ENCODE results near the gene PTGER1.

Gene PTGER1

DNA sequence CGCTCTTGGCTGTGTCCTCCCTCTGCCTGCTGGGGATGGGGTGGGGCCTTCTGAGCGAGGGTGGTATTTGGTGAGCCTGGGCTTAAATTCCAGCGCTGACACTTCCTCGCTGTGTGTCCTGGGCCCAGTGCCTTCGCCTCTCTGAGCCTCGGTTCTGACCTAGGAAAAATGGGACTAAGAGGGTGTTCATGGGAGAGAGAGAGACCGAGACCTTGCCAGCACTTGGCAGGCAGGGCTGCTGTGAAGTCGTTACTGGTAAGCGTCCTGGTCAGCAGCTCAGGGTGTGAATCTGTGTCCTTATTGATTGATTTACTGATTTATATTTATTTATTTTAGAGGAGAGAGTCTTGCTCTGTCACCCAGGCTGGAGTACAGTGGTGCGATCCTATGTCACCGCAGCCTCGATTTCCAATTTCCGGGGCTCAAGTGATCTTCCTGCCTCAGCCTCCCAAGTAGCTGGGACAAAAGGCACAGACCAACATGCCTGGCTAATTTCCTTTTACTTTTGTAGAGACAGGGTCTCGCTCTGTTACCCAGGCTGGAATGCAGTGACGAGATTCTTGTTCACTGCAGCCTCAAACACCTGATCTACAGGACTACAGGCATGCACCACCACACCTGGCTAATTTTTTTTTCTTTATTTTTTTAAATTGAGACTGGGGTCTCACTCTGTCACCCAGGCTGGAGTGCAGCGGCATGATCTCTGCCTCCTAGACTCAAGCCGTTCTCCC, 39.7 kb downstream of the PTGER1 start:
- Mint-ChIP-seq H3K27ac (no peak overlapping the region), H3K27me3 (peaks cover 17% of the 10 kb centered on the region), H3K4me3 (peak overlapping the region; percentile 79), H3K4me1 (peaks cover 63% of the 10 kb centered on the region), H3K36me3 (peaks cover 15% of the 10 kb centered on the region), H3K9me3 (no peaks in the 10 kb centered on the region)
- CTCF ChIA-PET = interaction anchor here (1.5 kb wide), 1 partner anchor 45 kb away, joined by 3 read pairs; no protein-coding TSS in a partner anchor
- DNase-seq = no peak

DNA sequence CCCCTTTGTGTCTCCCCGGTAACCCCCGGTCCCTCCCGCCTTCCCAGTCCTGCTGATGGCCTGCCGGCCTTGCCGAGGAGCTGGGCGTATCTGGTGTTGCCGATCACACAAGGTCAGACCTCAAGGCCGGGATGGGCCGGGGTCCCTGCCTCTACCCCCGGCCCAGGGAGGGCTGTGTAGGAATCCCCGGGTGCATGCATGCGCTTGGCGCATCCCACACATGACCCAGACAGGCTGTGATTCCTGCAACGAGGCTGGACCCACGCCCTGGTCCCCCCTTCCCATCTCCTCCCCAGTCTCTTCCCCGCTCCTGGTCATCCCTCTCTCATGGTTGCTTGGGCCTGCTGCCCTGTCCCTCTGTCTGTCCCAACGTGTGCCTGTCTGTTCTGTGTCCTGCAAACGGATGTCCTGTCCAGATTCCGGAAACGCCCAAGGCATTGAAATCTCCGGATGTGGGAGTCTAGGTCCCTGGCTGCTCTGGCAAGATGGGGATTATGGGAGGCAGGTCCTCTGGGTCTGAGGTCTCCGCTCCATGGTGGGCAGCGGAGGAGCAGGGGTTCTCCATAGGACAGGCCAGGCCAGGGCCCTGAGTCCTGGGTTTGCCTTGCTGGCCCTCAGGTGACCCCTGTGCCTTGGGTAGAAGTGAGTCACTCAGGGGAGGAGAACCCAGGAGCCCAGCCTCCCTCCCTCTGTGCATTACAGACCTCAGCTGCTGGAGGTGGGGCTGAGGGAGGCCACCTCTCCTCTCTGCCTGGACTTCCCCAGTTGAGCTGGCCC, 40.4 kb downstream of the PTGER1 start:
- H3K4me3 Mint-ChIP-seq = peak overlapping the region; percentile 79

DNA sequence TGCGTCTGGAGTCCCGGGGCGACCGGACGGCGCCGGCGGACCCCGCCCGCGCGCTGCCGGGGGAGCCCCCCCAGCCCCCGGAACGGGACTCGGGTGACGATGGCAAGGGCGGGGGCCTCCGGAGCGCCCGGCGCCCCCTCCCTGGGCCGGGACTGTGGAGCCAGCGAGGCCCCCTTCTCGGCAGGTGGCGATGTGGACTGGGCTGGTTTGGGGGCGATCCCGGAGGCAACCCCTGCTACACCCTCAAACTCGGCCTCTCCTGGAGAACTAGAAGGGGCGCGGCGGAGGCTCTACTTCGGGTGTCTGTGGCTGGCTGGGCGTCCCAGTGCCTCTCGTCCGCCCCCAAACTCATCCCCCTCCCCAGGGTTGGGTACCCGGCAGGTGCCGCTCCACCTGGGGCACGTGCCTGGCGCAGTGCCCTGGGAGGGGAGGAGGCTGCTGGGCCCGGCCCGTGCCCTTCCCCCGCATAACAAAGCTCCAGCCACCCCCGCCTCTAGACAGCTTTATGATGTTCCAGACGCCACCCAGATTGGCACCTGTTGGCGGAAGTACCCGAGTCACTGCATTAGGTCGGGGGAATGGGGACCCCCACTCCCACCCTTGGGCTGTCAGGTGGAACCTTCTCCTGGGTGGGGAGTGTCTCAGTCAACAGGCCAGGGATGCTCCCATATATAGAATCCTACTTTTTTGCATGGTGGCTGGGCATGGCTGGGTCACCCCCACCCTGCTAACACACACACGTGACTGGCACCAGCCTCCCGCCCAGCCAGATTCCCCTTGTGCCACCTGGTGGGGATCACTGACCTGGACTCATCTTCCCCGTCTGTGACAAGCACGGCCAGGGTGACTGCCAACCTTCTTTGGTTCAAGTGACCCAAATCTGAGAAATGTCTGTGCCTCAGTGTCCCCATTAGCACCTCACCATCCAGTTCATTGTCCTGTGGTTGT, 41.3 kb downstream of the PTGER1 start:
- peaks cover 33% of the 10 kb centered on the region for H3K27me3 Mint-ChIP-seq
- H3K36me3 Mint-ChIP-seq = peaks cover 8% of the 10 kb centered on the region
- peaks cover 49% of the 10 kb centered on the region for H3K4me1 Mint-ChIP-seq
- CTCF ChIA-PET = interaction anchor here (0.7 to 1.2 kb wide), 4 partner anchors 9 to 46 kb away, joined by 3 to 5 read pairs (median 4); partner anchors contain the start of gene PTGER1
- peak overlapping the region; percentile 74 for H3K27ac Mint-ChIP-seq
- peak; percentile 58 for DNase-seq
- H3K4me3 Mint-ChIP-seq = peak overlapping the region; percentile 79
- H3K9me3 Mint-ChIP-seq = no peaks in the 10 kb centered on the region

More for the DNA sequence above, 40.4 kb downstream of the PTGER1 start:
- CTCF ChIA-PET = interaction anchor here (1.2 to 1.5 kb wide), 2 partner anchors 40 to 46 kb away, joined by 3 to 5 read pairs; partner anchors contain the start of gene PTGER1
- peaks cover 58% of the 10 kb centered on the region for H3K4me1 Mint-ChIP-seq
- peak overlapping the region; percentile 83 for H3K27ac Mint-ChIP-seq
- peaks cover 8% of the 10 kb centered on the region for H3K36me3 Mint-ChIP-seq
- H3K9me3 Mint-ChIP-seq = no peaks in the 10 kb centered on the region
- DNase-seq = peak; percentile 41
- H3K27me3 Mint-ChIP-seq = peaks cover 24% of the 10 kb centered on the region

DNA sequence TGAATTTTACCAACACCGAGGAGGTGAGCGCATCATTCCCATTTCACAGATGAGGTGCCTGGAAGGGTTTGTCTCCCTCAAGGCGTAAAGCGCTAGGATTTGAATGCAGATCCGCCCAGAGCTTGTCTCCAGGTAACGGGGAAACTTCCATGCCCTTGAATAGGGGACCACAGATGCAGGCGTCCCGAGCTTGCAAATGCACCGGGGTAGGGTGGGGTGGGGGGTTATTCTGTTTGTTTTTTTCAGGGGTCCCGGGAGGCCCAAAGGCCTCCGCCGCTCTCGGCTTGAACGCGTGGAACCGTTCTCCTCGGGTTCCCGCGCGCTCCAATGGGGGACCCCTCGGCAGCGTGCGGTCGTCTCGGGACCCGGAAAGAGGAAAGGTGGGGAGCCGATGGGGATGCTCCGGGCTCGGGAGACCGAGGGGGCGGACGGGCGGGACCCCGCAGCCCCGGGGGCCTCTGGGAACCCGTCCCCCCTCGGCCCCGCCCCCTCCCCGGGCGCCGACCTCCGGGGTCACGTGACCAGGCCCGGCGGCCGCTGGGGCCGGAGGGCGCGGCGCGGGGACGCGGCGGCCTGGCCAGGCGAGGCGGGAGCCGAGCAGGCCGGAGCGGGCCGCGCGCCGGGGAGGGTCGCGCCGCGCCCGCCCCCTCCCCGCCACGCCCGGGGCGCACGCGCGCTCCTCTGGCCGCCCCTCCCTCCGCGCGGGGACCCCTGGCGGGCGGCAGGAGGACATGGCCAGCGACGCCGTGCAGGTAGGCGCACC, 42.2 kb downstream of the PTGER1 start, which contains the start of gene PKN1:
PKN1 (plus strand) TSS at position 516 of the 763 bp plus-strand sequence; CDS start at position 732, 216 bp downstream.
- Mint-ChIP-seq H3K4me1 (peaks cover 43% of the 10 kb centered on the region), H3K27me3 (peaks cover 36% of the 10 kb centered on the region), H3K36me3 (peaks cover 8% of the 10 kb centered on the region), H3K27ac (peak within 1 kb of the TSS; percentile 84), H3K4me3 (peak within 1 kb of the TSS; percentile 79), H3K9me3 (no peaks in the 10 kb centered on the region)
- peak; percentile 69 for DNase-seq
- CTCF ChIA-PET = interaction anchor here (0.6 to 3.7 kb wide), 9 partner anchors 9 to 51 kb away, joined by 3 to 31 read pairs (median 8); no protein-coding TSS in a partner anchor

DNA sequence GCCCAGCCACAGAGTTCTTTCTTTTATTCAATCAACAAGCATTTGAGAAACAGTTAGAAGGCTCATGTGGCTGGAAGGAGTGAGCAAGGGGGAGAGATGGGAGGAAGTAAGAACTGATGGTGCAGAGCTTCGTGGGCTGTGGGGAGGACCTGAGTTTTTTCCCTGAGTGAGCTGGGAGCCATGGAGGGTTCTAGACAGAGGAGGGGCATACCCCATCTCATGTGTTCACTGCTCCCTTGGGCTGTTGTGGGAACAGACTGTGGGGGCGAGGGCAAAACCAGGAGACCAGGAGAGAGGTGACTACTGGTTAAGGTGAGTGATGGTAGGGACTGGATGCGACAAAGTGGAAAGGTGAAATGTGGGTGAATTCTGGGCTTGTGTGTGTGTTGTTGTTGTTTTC, 44.4 kb downstream of the PTGER1 start:
- CTCF ChIA-PET = interaction anchor here (0.7 to 3.7 kb wide), 5 partner anchors 11 to 73 kb away, joined by 3 to 31 read pairs (median 8); partner anchors contain the start of gene DDX39A
- Mint-ChIP-seq H3K4me3 (peak overlapping the region; percentile 2), H3K27me3 (peaks cover 42% of the 10 kb centered on the region), H3K36me3 (peaks cover 6% of the 10 kb centered on the region), H3K9me3 (no peaks in the 10 kb centered on the region), H3K27ac (peak overlapping the region; percentile 34), H3K4me1 (peaks cover 38% of the 10 kb centered on the region)
- DNase-seq = no peak

DNA sequence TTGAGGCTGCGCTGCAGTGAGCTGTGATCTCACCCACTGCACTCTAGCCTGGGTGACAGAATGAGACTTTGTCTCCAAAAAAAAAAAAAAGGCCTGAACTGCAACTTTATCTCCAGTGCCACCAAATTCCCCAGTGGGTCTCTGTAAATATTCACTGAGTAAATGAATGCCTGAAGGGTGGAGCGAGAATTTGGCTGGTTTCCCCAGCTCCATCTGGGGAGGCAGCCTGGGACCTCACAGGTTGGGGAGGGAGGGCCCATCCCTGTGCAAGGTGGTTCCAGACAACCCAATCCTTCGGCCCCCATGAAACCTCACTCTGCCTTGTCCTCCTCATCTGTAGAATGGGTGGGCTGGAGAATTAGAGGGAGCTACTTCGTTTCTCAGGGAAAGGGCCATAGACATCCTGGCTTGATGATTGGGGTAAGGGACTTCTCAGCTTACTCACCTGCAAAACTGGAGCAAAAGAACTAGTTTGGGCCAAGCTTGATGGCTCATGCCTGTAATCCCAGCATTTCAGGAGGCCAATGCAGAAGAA, 46.2 kb downstream of the PTGER1 start:
- H3K4me1 Mint-ChIP-seq = peaks cover 23% of the 10 kb centered on the region
- peaks cover 42% of the 10 kb centered on the region for H3K27me3 Mint-ChIP-seq
- no peaks in the 10 kb centered on the region for H3K9me3 Mint-ChIP-seq
- no peak overlapping the region for H3K4me3 Mint-ChIP-seq
- no peaks in the 10 kb centered on the region for H3K36me3 Mint-ChIP-seq
- no peak for DNase-seq
- no peak overlapping the region for H3K27ac Mint-ChIP-seq
- CTCF ChIA-PET = interaction anchor here (0.9 to 1.4 kb wide), 7 partner anchors 9 to 77 kb away, joined by 3 to 6 read pairs (median 3); no protein-coding TSS in a partner anchor

DNA sequence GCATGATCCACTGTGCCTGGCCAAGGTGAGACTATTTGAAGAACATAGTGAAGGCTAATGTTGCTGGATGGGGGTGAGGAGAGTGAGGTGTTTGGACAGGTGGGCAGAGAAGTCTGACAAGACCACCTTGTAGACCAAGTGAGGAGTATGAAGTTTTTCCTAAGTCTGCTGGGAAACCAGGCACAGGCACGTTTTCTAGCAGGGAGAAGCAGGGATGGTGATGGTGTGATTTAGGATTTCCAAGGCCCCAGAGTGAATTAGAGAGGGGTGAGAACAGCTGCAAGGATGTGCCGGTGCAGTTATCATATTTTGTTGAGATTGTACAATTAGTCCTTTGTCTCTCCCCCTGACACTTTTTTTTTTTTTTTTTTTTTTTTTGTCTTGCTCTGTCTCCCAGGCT, 47.7 kb downstream of the PTGER1 start:
- no peaks in the 10 kb centered on the region for H3K36me3 Mint-ChIP-seq
- no peak overlapping the region for H3K4me3 Mint-ChIP-seq
- CTCF ChIA-PET = interaction anchor here (1.2 to 3.8 kb wide), 2 partner anchors 53 to 58 kb away, joined by 4 to 11 read pairs; no protein-coding TSS in a partner anchor
- no peak overlapping the region for H3K27ac Mint-ChIP-seq
- no peaks in the 10 kb centered on the region for H3K9me3 Mint-ChIP-seq
- peaks cover 19% of the 10 kb centered on the region for H3K4me1 Mint-ChIP-seq
- no peak for DNase-seq
- H3K27me3 Mint-ChIP-seq = peaks cover 46% of the 10 kb centered on the region

DNA sequence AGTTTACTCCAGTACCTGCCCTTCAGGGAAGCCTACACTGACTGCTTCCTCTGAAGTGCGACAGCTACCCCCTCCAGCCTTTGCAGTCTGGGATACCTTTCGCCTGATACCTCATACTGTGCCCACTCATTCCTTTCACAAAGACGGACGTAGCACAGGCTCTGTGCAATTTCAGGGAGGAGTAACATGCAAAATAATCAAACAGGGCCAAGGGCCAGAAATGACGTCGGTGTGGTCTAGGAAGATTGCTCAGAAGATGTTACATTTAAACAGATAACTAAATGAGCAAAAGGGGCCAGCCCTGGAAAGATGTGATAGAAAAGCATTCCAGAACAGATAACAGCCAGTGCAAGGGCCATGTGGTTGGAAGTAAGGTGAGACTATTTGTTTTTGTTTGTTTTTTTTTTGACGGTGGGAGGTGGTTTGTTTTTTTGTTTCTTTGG, 49.4 kb downstream of the PTGER1 start:
- Mint-ChIP-seq H3K27ac (no peak overlapping the region), H3K4me3 (no peak overlapping the region), H3K27me3 (peaks cover 42% of the 10 kb centered on the region), H3K36me3 (no peaks in the 10 kb centered on the region), H3K9me3 (no peaks in the 10 kb centered on the region), H3K4me1 (peaks cover 8% of the 10 kb centered on the region)
- DNase-seq = no peak
- CTCF ChIA-PET = interaction anchor here (3.8 kb wide), 1 partner anchor 55 kb away, joined by 11 read pairs; no protein-coding TSS in a partner anchor
